Stomach smooth muscle (tissue), 2 donors: Measurements from ENCODE around the gene TSTD1.
A peak's percentile ranks its signal among the peaks of the same experiment; 100 is the strongest.
"Not testable (repeated sequence)": the region's sequence is repeated elsewhere in the genome, so short reads cannot be mapped to it uniquely, and the experiment has no call there.

Experiments
- H3K27ac ChIP-seq: one replicate; pipeline ENCODE4 v1.7.0; 2013; ENCODE audit warnings: mild to moderate bottlenecking, low read length, inconsistent platforms
- H3K27me3 ChIP-seq, 2 donors: one replicate each; pipeline ENCODE4 v1.7.0; 2013; ENCODE audit warnings: low read length in 2 of 2; ENCODE audit not compliant: insufficient read depth in 2 of 2, control insufficient read depth in 1 of 2
- H3K36me3 ChIP-seq, 2 donors: one replicate each; pipeline ENCODE4 v1.7.0; 2013; ENCODE audit warnings: low read length in 2 of 2; ENCODE audit not compliant: control insufficient read depth in 2 of 2, insufficient read depth in 2 of 2
- H3K4me1 ChIP-seq: one replicate; pipeline ENCODE4 v1.7.0; 2013; ENCODE audit warnings: low read length; ENCODE audit not compliant: control insufficient read depth, insufficient read depth
- H3K4me3 ChIP-seq, 2 donors: one replicate each; pipeline ENCODE4 v1.7.0; 2013; ENCODE audit warnings: low read length in 2 of 2
- H3K9ac ChIP-seq, 2 donors: one replicate each; pipeline ENCODE4 v1.7.0; 2013; ENCODE audit warnings: low read length in 2 of 2, mild to moderate bottlenecking in 1 of 2
- H3K9me3 ChIP-seq, 2 donors: one replicate each; pipeline ENCODE4 v1.7.0; 2013; ENCODE audit warnings: low read length in 2 of 2; ENCODE audit not compliant: control insufficient read depth in 2 of 2
- donor health status: healthy.
- donor health status: Pancreatic carcinoma.

TSTD1 gene

GRCh38 chr1:161068306-161069234 lies 29.8 kb upstream of the TSTD1 start:
- Histone ChIP-seq H3K9ac (no peak overlapping the region), H3K4me1 (no peaks in the 10 kb centered on the region), H3K4me3 (peak overlapping the region in 1 of 2 donors; percentile 52), H3K9me3 (no peaks in the 10 kb centered on the region), H3K36me3 (no peaks in the 10 kb centered on the region), H3K27me3 (peaks cover 0 to 7% of the 10 kb centered on the region in 2 donors), H3K27ac (no peak overlapping the region)

- Histone ChIP-seq H3K9ac (no peak overlapping the region), H3K9me3 (no peaks in the 10 kb centered on the region), H3K27ac (no peak overlapping the region), H3K4me3 (no peak overlapping the region), H3K36me3 (no peaks in the 10 kb centered on the region), H3K4me1 (no peaks in the 10 kb centered on the region), H3K27me3 (peaks cover 0 to 7% of the 10 kb centered on the region in 2 donors)
Observed at GRCh38 chr1:161066694-161067093, 27.9 kb upstream of the TSTD1 start.

GRCh38 chr1:161065681-161066080 lies 26.9 kb upstream of the TSTD1 start:
- H3K36me3 ChIP-seq, H3K27ac ChIP-seq, H3K27me3 ChIP-seq, H3K9ac ChIP-seq, H3K9me3 ChIP-seq, H3K4me3 ChIP-seq, H3K4me1 ChIP-seq: not testable (repeated sequence)

GRCh38 chr1:161063936-161064335 lies 25.2 kb upstream of the TSTD1 start:
- not testable (repeated sequence) for H3K9me3 ChIP-seq, H3K4me3 ChIP-seq, H3K9ac ChIP-seq, H3K4me1 ChIP-seq, H3K27me3 ChIP-seq, H3K36me3 ChIP-seq, H3K27ac ChIP-seq

- Histone ChIP-seq H3K4me3 (no peak overlapping the region), H3K27me3 (no peaks in the 10 kb centered on the region), H3K9ac (no peak overlapping the region), H3K36me3 (no peaks in the 10 kb centered on the region), H3K4me1 (no peaks in the 10 kb centered on the region), H3K9me3 (no peaks in the 10 kb centered on the region), H3K27ac (no peak overlapping the region)
Observed at GRCh38 chr1:161061419-161061818, 22.7 kb upstream of the TSTD1 start.

GRCh38 chr1:161059293-161059692 lies 20.5 kb upstream of the TSTD1 start:
- H3K9me3 ChIP-seq: no peaks in the 10 kb centered on the region
- H3K4me3 ChIP-seq: no peak overlapping the region
- no peaks in the 10 kb centered on the region for H3K36me3 ChIP-seq
- H3K27ac ChIP-seq: no peak overlapping the region
- H3K27me3 ChIP-seq: peaks cover 9 to 12% of the 10 kb centered on the region in 2 donors
- H3K9ac ChIP-seq: no peak overlapping the region
- no peaks in the 10 kb centered on the region for H3K4me1 ChIP-seq

GRCh38 chr1:161054805-161055204 lies 16.0 kb upstream of the TSTD1 start:
- Histone ChIP-seq H3K27me3 (peaks cover 9 to 14% of the 10 kb centered on the region in 2 donors), H3K36me3 (no peaks in the 10 kb centered on the region), H3K4me1 (no peaks in the 10 kb centered on the region), H3K4me3 (no peak overlapping the region), H3K27ac (no peak overlapping the region), H3K9me3 (no peaks in the 10 kb centered on the region), H3K9ac (no peak overlapping the region)

GRCh38 chr1:161054232-161054631 lies 15.5 kb upstream of the TSTD1 start:
- Histone ChIP-seq H3K27me3 (peaks cover 9 to 14% of the 10 kb centered on the region in 2 donors), H3K9ac (no peak overlapping the region), H3K4me1 (no peaks in the 10 kb centered on the region), H3K9me3 (no peaks in the 10 kb centered on the region), H3K4me3 (no peak overlapping the region), H3K27ac (no peak overlapping the region), H3K36me3 (no peaks in the 10 kb centered on the region)

- no peak overlapping the region for H3K4me3 ChIP-seq
- H3K27me3 ChIP-seq: peaks cover 9 to 14% of the 10 kb centered on the region in 2 donors
- H3K4me1 ChIP-seq: no peaks in the 10 kb centered on the region
- H3K27ac ChIP-seq: no peak overlapping the region
- H3K9ac ChIP-seq: no peak overlapping the region
- no peaks in the 10 kb centered on the region for H3K36me3 ChIP-seq
- no peaks in the 10 kb centered on the region for H3K9me3 ChIP-seq
Observed at GRCh38 chr1:161052899-161053298, 14.1 kb upstream of the TSTD1 start.

- Histone ChIP-seq H3K36me3 (no peaks in the 10 kb centered on the region), H3K4me3 (no peak overlapping the region)
Observed at GRCh38 chr1:161051219-161051618, 12.5 kb upstream of the TSTD1 start.

More at GRCh38 chr1:161051219-161051618, 12.5 kb upstream of the TSTD1 start:
- Histone ChIP-seq H3K9me3 (no peaks in the 10 kb centered on the region), H3K4me1 (peaks cover 1% of the 10 kb centered on the region), H3K27ac (no peak overlapping the region), H3K27me3 (peaks cover 7 to 13% of the 10 kb centered on the region in 2 donors), H3K9ac (no peak overlapping the region)
